Measurements from ENCODE around the gene MIXL1. TPM values are rescaled to one million over a fixed set of nuclear protein-coding genes. Genes with fewer than 3 reads are reported as not detected.
"Not testable (repeated sequence)": the region's sequence is repeated elsewhere in the genome, so short reads cannot be mapped to it uniquely, and the experiment has no call there.

Gene MIXL1
- total RNA-seq, 2 experiments from 2014 or later = not detected

DNA sequence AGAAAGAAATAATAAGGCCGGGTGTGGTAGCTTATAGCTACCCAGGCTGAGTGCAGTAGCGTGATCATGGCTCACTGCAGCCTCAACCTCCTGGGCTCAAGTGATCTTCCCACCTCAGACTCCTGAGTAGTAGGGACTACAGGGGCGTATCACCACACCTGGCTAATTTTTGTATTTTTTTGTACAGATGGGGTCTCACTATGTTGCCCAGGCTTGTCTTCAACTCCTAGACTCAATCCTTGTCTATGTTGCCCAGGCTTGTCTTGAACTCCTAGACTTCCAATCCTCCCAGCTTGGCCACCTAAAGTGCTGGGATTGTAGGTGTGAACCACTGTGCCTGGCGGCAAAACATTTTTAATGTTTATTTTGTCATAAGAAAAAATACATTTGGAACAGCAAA is 30.5 kb downstream of the MIXL1 start:
- DNase-seq = no peak
- CTCF ChIA-PET = interaction anchor here (0.6 kb wide), 1 partner anchor 592 kb away, joined by 3 read pairs; no protein-coding TSS in a partner anchor
- intact Hi-C loops (cut with micrococcal nuclease) = no loop called here
- Mint-ChIP-seq H3K9me3 (no peaks in the 10 kb centered on the region), H3K4me3 (no peak overlapping the region), H3K27me3 (ENCODE audit: low read depth) (no peaks in the 10 kb centered on the region), H3K4me1 (ENCODE audit: low read depth) (no peaks in the 10 kb centered on the region), H3K36me3 (ENCODE audit: low read depth) (peaks cover 5% of the 10 kb centered on the region), H3K27ac (no peak overlapping the region)

DNA sequence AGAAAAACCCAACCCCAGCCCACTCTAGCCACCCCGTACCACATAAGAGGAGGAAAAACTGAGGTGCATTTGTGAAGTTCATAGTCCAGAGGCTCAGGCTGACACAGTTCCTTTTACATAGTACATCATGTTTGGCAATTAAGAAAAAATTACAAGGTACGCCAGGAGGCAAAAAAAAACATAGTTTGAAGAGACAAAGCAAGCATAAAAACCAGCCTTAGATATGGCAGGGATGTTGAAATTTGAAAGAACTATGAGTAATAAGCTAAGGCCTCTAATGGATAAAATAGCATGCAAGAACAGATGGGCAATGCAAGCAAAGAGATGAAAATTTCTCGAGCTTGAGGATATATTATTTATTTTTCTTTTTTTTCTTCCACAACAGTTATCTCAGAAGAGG is 31.9 kb downstream of the MIXL1 start:
- no peak for DNase-seq
- Mint-ChIP-seq H3K36me3 (ENCODE audit: low read depth) (peaks cover 14% of the 10 kb centered on the region), H3K27me3 (ENCODE audit: low read depth) (no peaks in the 10 kb centered on the region), H3K4me3 (no peak overlapping the region), H3K27ac (no peak overlapping the region), H3K4me1 (ENCODE audit: low read depth) (no peaks in the 10 kb centered on the region), H3K9me3 (no peaks in the 10 kb centered on the region)
- intact Hi-C loops (cut with micrococcal nuclease) = no loop called here
- CTCF ChIA-PET = interaction anchor here (0.7 kb wide), 1 partner anchor 832 kb away, joined by 4 read pairs; no protein-coding TSS in a partner anchor

DNA sequence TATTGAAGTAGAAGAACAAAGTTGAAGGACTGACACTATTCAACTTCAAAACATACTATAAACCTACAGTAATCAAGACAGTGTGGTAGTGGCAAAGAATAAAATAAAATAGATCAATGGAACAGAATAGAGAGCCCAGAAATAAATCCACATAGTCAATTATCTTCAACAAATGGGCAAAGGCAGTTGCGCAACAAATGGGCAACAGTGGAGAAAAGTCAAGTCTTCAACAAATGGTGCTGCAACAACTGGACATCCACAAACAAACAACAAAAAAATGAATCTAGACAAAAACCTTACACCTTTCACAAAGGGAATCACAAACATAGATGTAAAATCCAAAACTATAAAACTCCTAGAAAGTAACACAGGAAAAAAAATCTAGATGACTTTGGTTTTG is 38.4 kb downstream of the MIXL1 start:
- Mint-ChIP-seq H3K4me1 (ENCODE audit: low read depth) (no peaks in the 10 kb centered on the region), H3K27me3 (ENCODE audit: low read depth) (no peaks in the 10 kb centered on the region), H3K4me3 (no peak overlapping the region), H3K36me3 (ENCODE audit: low read depth) (peaks cover 40% of the 10 kb centered on the region), H3K9me3 (peaks cover 2% of the 10 kb centered on the region), H3K27ac (no peak overlapping the region)
- intact Hi-C loops (cut with micrococcal nuclease) = no loop called here
- no peak for DNase-seq
- CTCF ChIA-PET = no interaction called here

DNA sequence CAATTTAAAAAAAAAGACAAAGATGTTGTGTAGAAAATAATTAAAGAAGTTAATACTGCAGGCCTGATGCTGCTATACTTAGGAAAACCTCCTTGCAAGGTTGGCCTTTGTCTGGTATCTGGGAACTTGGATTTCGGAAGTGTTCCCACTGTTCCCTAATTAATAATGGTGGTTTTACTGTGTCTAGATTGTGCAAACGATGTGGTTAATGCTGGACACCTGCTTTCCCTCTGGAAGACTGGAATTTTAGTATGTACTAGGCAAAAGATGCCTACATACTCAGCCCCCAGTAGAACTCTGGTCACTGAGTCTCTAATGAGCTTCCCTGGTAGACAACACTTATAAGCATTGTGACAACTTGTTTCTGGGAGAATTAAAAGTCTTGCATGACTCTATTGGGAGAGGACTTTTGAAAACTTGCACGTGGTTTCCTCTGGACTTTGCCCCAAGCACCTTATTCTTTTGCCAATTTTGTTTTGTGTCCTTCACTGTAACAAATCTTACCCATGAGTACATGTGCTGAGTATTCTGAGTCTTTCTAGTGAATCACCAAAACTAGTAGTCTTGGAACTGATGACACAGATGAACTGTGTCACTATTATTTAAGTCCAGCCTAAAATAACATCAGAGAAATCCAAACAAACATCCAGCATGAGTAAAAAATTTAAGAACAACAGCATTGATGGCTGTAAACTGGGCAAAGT is 45.1 kb downstream of the MIXL1 start:
- no peaks in the 10 kb centered on the region for H3K27me3 Mint-ChIP-seq (ENCODE audit: low read depth)
- H3K27ac Mint-ChIP-seq = no peak overlapping the region
- H3K9me3 Mint-ChIP-seq = no peaks in the 10 kb centered on the region
- intact Hi-C loops (cut with micrococcal nuclease) = no loop called here
- no peak for DNase-seq
- CTCF ChIA-PET = no interaction called here
- no peaks in the 10 kb centered on the region for H3K4me1 Mint-ChIP-seq (ENCODE audit: low read depth)
- no peak overlapping the region for H3K4me3 Mint-ChIP-seq
- peaks cover 12% of the 10 kb centered on the region for H3K36me3 Mint-ChIP-seq (ENCODE audit: low read depth)

DNA sequence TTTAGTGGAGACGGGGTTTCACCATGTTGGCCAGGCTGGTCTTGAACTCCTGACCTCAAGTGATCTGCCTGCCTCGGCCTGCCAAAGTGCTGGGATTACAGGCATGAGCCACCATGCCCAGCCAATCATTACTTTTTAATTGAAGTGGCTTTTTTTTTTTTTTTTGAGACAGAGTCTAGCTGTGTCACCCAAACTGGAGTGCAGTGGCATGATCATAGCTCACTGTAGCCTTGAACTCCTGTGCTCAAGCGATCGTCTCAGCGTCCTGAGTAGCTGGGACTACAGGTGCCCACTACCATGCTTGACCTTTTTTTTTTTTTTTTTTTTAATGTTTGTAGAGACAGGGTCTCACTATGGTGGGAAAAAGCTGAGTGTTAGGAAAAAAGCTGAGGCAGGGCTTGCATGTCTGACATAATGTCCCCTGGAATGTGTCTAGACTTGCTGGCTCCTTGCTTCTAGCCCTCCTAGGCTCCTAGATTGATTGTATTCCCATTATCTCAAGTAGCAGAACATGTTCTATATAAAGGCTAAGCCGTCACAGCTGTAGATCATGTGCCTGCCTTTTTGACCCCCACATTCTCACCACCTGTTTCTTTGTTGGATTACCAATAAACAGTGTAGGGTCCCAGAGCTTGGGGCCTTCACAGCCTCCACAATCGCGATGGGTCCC is 48.9 kb downstream of the MIXL1 start:
- peaks cover 15% of the 10 kb centered on the region for H3K36me3 Mint-ChIP-seq (ENCODE audit: low read depth)
- DNase-seq; H3K27me3 Mint-ChIP-seq (ENCODE audit: low read depth); H3K4me3 Mint-ChIP-seq; H3K9me3 Mint-ChIP-seq; intact Hi-C loops (cut with micrococcal nuclease); H3K27ac Mint-ChIP-seq; H3K4me1 Mint-ChIP-seq (ENCODE audit: low read depth): not testable (repeated sequence)
- CTCF ChIA-PET = interaction anchor here (0.7 kb wide), 1 partner anchor 117 kb away, joined by 3 read pairs; no protein-coding TSS in a partner anchor

DNA sequence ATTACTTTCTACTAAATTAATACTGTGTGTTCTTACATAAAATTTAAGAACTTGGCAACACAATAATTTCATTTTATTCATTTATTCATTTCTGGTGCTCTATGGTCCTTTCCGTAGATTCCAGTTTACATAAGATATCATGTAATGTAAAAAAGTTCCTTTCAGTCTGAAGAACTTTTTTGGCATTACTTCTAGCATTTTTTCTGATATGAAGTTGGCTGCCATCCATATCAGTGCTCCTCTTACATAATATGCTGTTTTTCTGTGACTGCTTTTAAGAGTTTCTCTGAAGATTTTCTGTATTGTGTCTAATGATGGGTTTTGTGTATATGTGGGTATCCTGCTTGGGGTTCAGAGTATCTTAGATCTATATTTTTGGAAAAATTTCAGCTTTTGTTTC is 50.7 kb downstream of the MIXL1 start:
- Mint-ChIP-seq H3K9me3 (no peaks in the 10 kb centered on the region), H3K27me3 (ENCODE audit: low read depth) (no peaks in the 10 kb centered on the region), H3K4me1 (ENCODE audit: low read depth) (no peaks in the 10 kb centered on the region), H3K4me3 (no peak overlapping the region), H3K36me3 (ENCODE audit: low read depth) (peaks cover 11% of the 10 kb centered on the region), H3K27ac (no peak overlapping the region)
- CTCF ChIA-PET = interaction anchor here (0.7 kb wide), 1 partner anchor 172 kb away, joined by 3 read pairs; no protein-coding TSS in a partner anchor
- no peak for DNase-seq
- intact Hi-C loops (cut with micrococcal nuclease) = no loop called here

DNA sequence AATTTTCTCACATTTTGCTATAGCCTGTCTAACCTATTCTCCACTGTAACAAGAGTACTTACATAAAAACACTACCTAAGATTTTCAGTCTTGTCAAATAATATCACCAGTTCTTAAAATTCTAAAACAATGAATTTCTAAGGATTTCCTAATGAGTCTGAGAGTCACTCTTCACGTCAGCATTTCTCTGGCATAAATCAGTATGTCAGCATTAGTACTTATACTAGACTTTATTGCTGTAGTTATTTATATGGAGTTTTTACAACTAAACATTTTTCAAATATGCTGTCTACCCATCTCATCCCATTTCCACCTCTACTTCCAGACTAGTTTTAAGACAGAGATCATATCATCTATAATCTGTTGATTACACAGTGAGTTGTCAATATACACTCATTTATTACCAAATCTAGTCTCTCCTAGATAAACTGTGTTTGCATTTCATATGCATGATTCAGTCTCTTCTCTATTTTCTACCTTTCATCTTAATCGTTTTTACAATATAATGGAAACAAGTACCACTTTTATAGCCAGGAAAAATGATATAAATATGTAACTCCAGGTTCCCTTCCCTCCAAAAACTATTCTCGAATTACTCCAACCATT is 52.7 kb downstream of the MIXL1 start:
- H3K27ac Mint-ChIP-seq = no peak overlapping the region
- H3K9me3 Mint-ChIP-seq = no peaks in the 10 kb centered on the region
- no peaks in the 10 kb centered on the region for H3K4me1 Mint-ChIP-seq (ENCODE audit: low read depth)
- DNase-seq = no peak
- CTCF ChIA-PET = no interaction called here
- H3K36me3 Mint-ChIP-seq (ENCODE audit: low read depth) = peaks cover 11% of the 10 kb centered on the region
- intact Hi-C loops (cut with micrococcal nuclease) = no loop called here
- H3K27me3 Mint-ChIP-seq (ENCODE audit: low read depth) = no peaks in the 10 kb centered on the region
- H3K4me3 Mint-ChIP-seq = no peak overlapping the region

Other genes starting within 250 kb of the MIXL1 start
- 10 to 100 TPM; 15.3 to 16.5 TPM for gene SDE2, start 224.3 kb upstream of the MIXL1 start, total RNA-seq
- gene H3-3A, start 160.9 kb upstream of the MIXL1 start, total RNA-seq = 100 to 1,000 TPM; 325 to 332 TPM
- 10 to 100 TPM; 15.0 to 15.7 TPM for gene ACBD3, start 36.9 kb upstream of the MIXL1 start, total RNA-seq
- 1 to 10 TPM; 7.7 to 9.5 TPM for gene LIN9, start 85.5 kb downstream of the MIXL1 start, total RNA-seq
- gene PARP1, start 184.4 kb downstream of the MIXL1 start, total RNA-seq = 100 to 1,000 TPM; 265 to 273 TPM

All from activated naive CD4-positive, alpha-beta T cell treated with anti-CD3 and anti-CD28 coated beads for 36 hours (primary cell).